GM12878 (cell line): ENCODE data around the gene INSRR. TPM values are rescaled to one million over a fixed set of nuclear protein-coding genes. Genes with fewer than 3 reads are reported as not detected.

Experiments
- ATAC-seq: fragments of 200-7000 bp; cut with Tn5 transposase; 3 replicates; pipeline ENCODE4 v1.9.1; 2020; ENCODE audit warnings: mild to moderate bottlenecking, moderate library complexity
- BruUV-seq: library from RNA; stranded (reverse); fragments of 400-500 nt; replicated peaks from 2 replicates; lab custom pipeline; 2021; lab: Mats Ljungman, UMichigan
- CTCF ChIA-PET: fragments of 300-600 bp; sonication (Branson Sonifier 250); formaldehyde crosslinking; extraction: SDS; loops from one replicate; lab custom pipeline; 2021; ENCODE audit warnings: inconsistent platforms; lab: Yijun Ruan, JAX
- POLR2A ChIA-PET: fragments of 350-600 bp; formaldehyde crosslinking; extraction: SDS; loops from one replicate; lab custom pipeline; 2021; ENCODE audit warnings: inconsistent platforms; lab: Charles Lee
- RAD21 ChIA-PET: fragments of 300-600 bp; sonication (Branson Sonifier 250); formaldehyde crosslinking; loops from one replicate; lab custom pipeline; 2023; ENCODE audit warnings: antibody characterized with exemption; ENCODE audit not compliant: unreplicated experiment; lab: Charles Lee
- SMC1A ChIA-PET: fragments of 300-600 bp; sonication (Branson Sonifier 250); formaldehyde crosslinking; loops from one replicate; lab custom pipeline; 2023; ENCODE audit not compliant: unreplicated experiment, uncharacterized antibody; lab: Charles Lee
- DNase-seq: peaks from one replicate; pipeline ENCODE4 v3.0.0-alpha.2; 2011; ENCODE audit warnings: low read depth, low spot score
- FAIRE-seq: peaks from 3 replicates; lab custom pipeline; 2011; peaks lifted over from hg19 to GRCh38; lab: Jason Lieb, UNC
- H2AFZ ChIP-seq: 2 replicates; pipeline ENCODE4 v1.6.0; 2011; ENCODE audit warnings: low read depth, low read length, control low read depth; ENCODE audit not compliant: control insufficient read depth
- H3K27ac ChIP-seq: 2 replicates; pipeline ENCODE4 v1.5.1; 2011; ENCODE audit warnings: control low read depth; ENCODE audit not compliant: control insufficient read depth, insufficient read depth
- H3K27me3 ChIP-seq, 2 experiments: replicated peaks in 1 of 2; 2 replicates each; pipeline versions ENCODE4 v1.6.0 to v1.6.1; 2011; ENCODE audit warnings: low read length in 1 of 2; ENCODE audit not compliant: control insufficient read depth in 2 of 2, insufficient read depth in 2 of 2
- H3K36me3 ChIP-seq, 2 experiments: 2 replicates each; pipeline ENCODE4 v1.5.1; 2011; ENCODE audit warnings: low read length in 1 of 2; ENCODE audit not compliant: control insufficient read depth in 2 of 2, insufficient read depth in 2 of 2
- H3K4me1 ChIP-seq: 2 replicates; pipeline ENCODE4 v1.6.1; 2011; ENCODE audit warnings: mild to moderate bottlenecking, low read length, moderate library complexity, mixed read lengths; ENCODE audit not compliant: control insufficient read depth, insufficient read depth
- H3K4me2 ChIP-seq: 2 replicates; pipeline ENCODE4 v1.6.0; 2011; ENCODE audit warnings: control low read depth; ENCODE audit not compliant: control insufficient read depth, insufficient read depth
- H3K4me3 ChIP-seq: fragments of 200-600 bp; sonication (generic); 2 replicates; pipeline ENCODE4 v1.5.1; 2016
- H3K79me2 ChIP-seq: 2 replicates; pipeline ENCODE4 v1.6.0; 2011; ENCODE audit warnings: low read length; ENCODE audit not compliant: control insufficient read depth, insufficient read depth
- H3K9ac ChIP-seq: 2 replicates; pipeline ENCODE4 v1.8.0; 2011; ENCODE audit warnings: low read length, control low read depth, mixed read lengths; ENCODE audit not compliant: control insufficient read depth, insufficient read depth
- H3K9me3 ChIP-seq: replicated peaks from 3 replicates; pipeline ENCODE4 v1.5.1; 2011; ENCODE audit warnings: mild to moderate bottlenecking, low read length; ENCODE audit not compliant: control insufficient read depth, insufficient read depth
- H4K20me1 ChIP-seq: 2 replicates; pipeline ENCODE4 v1.6.0; 2011; ENCODE audit not compliant: control insufficient read depth, insufficient read depth
- BCL11A ChIP-seq: IDR thresholded peaks from 2 replicates; pipeline ENCODE4 v1.6.1; 2011; ENCODE audit warnings: low read depth, low read length
- EGR1 ChIP-seq, 2 experiments: IDR thresholded peaks; 1 replicate in 1 of 2; 2 replicates in 1 of 2; pipeline ENCODE4 v1.6.1; 2011 to 2012; ENCODE audit warnings: low read depth in 2 of 2, low read length in 2 of 2, borderline replicate concordance in 1 of 2, mild to moderate bottlenecking in 1 of 2, moderate library complexity in 1 of 2
- ELK1 ChIP-seq: IDR thresholded peaks from 2 replicates; pipeline ENCODE4 v1.6.1; 2012; ENCODE audit warnings: low read depth, low read length, improper control_type of control experiment
- FOXK2 ChIP-seq: fragments of 450-650 bp; IDR thresholded peaks from 2 replicates; pipeline ENCODE4 v1.6.1; 2017; ENCODE audit warnings: mild to moderate bottlenecking, moderate library complexity
- HDAC2 ChIP-seq: fragments of 200-600 bp; sonication (generic); IDR thresholded peaks from 2 replicates; pipeline ENCODE4 v1.6.1; 2017
- MLLT1 ChIP-seq: fragments of 450-650 bp; IDR thresholded peaks from 2 replicates; pipeline ENCODE4 v1.6.1; 2016; ENCODE audit warnings: mild to moderate bottlenecking
- NKRF ChIP-seq: fragments of 450-650 bp; conservative IDR thresholded peaks from 2 replicates; pipeline ENCODE4 v1.6.1; 2017; ENCODE audit warnings: mild to moderate bottlenecking, moderate library complexity
- PAX8 ChIP-seq: fragments of 450-650 bp; IDR thresholded peaks from 2 replicates; pipeline ENCODE4 v1.6.1; 2017; ENCODE audit warnings: mild to moderate bottlenecking, moderate library complexity
- RAD51 ChIP-seq: fragments of 450-650 bp; IDR thresholded peaks from 2 replicates; pipeline ENCODE4 v1.6.1; 2016; ENCODE audit warnings: moderate library complexity, mild to moderate bottlenecking, inconsistent platforms
- SMAD1 ChIP-seq: fragments of 450-650 bp; IDR thresholded peaks from 2 replicates; pipeline ENCODE4 v1.6.1; 2018; ENCODE audit warnings: mild to moderate bottlenecking, low read depth; ENCODE audit not compliant: partially characterized antibody
- TCF3 ChIP-seq: IDR thresholded peaks from 2 replicates; pipeline ENCODE4 v1.6.1; 2012; ENCODE audit warnings: low read depth, mild to moderate bottlenecking, low read length, borderline replicate concordance; ENCODE audit not compliant: insufficient read depth
- ZBTB11 ChIP-seq: fragments of 450-650 bp; formaldehyde crosslinking; IDR thresholded peaks from 2 replicates; pipeline ENCODE4 v1.5.0; 2022; ENCODE audit warnings: mild to moderate bottlenecking, missing genetic modification characterization
- ZNF217 ChIP-seq: fragments of 450-650 bp; IDR thresholded peaks from 2 replicates; pipeline ENCODE4 v1.6.1; 2017; ENCODE audit warnings: antibody characterized with exemption, mild to moderate bottlenecking
- ZNF384 ChIP-seq: IDR thresholded peaks from 2 replicates; pipeline ENCODE4 v1.6.1; 2012; ENCODE audit warnings: low read depth, mild to moderate bottlenecking, low read length, improper control_type of control experiment, borderline replicate concordance
- WGBS: methylation state at CpG from one replicate; pipeline ENCODE4 v1.1.6; 2016; ENCODE audit warnings: low lambda C conversion rate; ENCODE audit not compliant: insufficient replicate concordance, insufficient coverage; ENCODE audit errors: missing lambda C conversion rate; 5-methylcytosine and 5-hydroxymethylcytosine counted together
- in situ Hi-C: fragments of 300-500 bp; cut with MboI; formaldehyde crosslinking; loops from 9 replicates; pipeline ENCODE4 v1.14.3; 2018; ENCODE audit warnings: mixed read lengths
- intact Hi-C: fragments of 100-400 bp; cut with micrococcal nuclease; formaldehyde crosslinking; loops from one replicate; pipeline ENCODE4 v1.14.2; 2022; ENCODE audit not compliant: unreplicated experiment
- polyA plus RNA-seq, 11 experiments: library from polyadenylated mRNA; depleted of rRNA in 4 of 11; unstranded in 6 of 11; stranded (reverse) in 5 of 11; fragments of >200 nt; fragmentation: Nextera tagmentation in 4 of 11; fragmentation: Illumina TruSeq in 1 of 11; extraction: Ambion mirVana in 4 of 11; extraction: Trizol in 1 of 11; gene quantifications; 1 replicate in 1 of 11; 2 replicates in 10 of 11; pipeline versions ENCODE4 v1.2.1 to v1.2.3, GENCODE V29; 2011 to 2016; ENCODE audit warnings: inconsistent platforms in 2 of 11, missing spikeins in 2 of 11, low read depth in 1 of 11
- total RNA-seq, 4 experiments: library from RNA; depleted of rRNA in 3 of 4; stranded (reverse); fragments of >200 nt in 3 of 4; fragmentation: Illumina TruSeq in 1 of 4; extraction: Trizol in 1 of 4; gene quantifications; 2 replicates each; pipeline versions ENCODE4 v1.2.1 to v1.2.3, GENCODE V29; 2013 to 2021

Gene INSRR
- total and polyA plus RNA-seq, 10 of the 15 experiments (the other 5 are each of a cell fraction or from before 2014, with no cell fraction given) = 0.01 TPM; not detected in 9

GRCh38 chr1:156832434-156832833 is 26.5 kb downstream of the INSRR start:
- BruUV-seq = no TSS peak
- H3K27me3 ChIP-seq = no peaks in the 10 kb centered on the region
- in situ Hi-C loops = no loop called here
- no peak overlapping the region for H3K4me2 ChIP-seq
- ChIA-PET POLR2A (interaction anchor here (1.9 kb wide), 1 partner anchor 25 kb away, joined by 4 read pairs; no protein-coding TSS in a partner anchor), SMC1A (interaction anchor here (2.0 to 2.4 kb wide), 2 partner anchors 24 to 107 kb away, joined by 6 to 7 read pairs; no protein-coding TSS in a partner anchor), RAD21 (interaction anchor here (0.8 kb wide), 1 partner anchor 28 kb away, joined by 3 read pairs; the partner anchor contains the start of gene NTRK1), CTCF (interaction anchor here (0.7 to 3.8 kb wide), 5 partner anchors 11 to 143 kb away, joined by 3 to 26 read pairs (median 5); partner anchors contain the start of gene NTRK1)
- intact Hi-C loops = no loop called here
- H3K79me2 ChIP-seq = no peaks in the 10 kb centered on the region
- FAIRE-seq = no peak
- ATAC-seq = no peak
- DNase-seq = no peak
- H4K20me1 ChIP-seq = no peaks in the 10 kb centered on the region
- no peak overlapping the region for H3K27ac ChIP-seq
- H3K9me3 ChIP-seq = no peaks in the 10 kb centered on the region
- H3K4me1 ChIP-seq = peaks cover 21% of the 10 kb centered on the region
- no peak overlapping the region for H3K4me3 ChIP-seq
- no peak overlapping the region for H2AFZ ChIP-seq
- 20% methylated on average over 5 of the region's 5 CpGs for WGBS
- no peaks in the 10 kb centered on the region for H3K36me3 ChIP-seq
- H3K9ac ChIP-seq = no peak overlapping the region
- TF ChIP-seq MLLT1 (no peak), ZNF217 (no peak), TCF3 (no peak), NKRF (no peak), PAX8 (no peak), RAD51 (no peak), SMAD1 (no peak), EGR1 (IDR thresholded peaks at IDR 0.05; ENCODE audit: borderline replicate concordance in 1 of 2, low read depth in 2 of 2, low read length in 2 of 2) (no peak), ELK1 (no peak), BCL11A (no peak), FOXK2 (no peak), HDAC2 (no peak), ZBTB11 (CRISPR knock-in tag) (no peak), ZNF384 (no peak)
